GM06990 (cell line): ENCODE data around the gene CCDC136.

Experiments used
- DNase-seq: peaks from one replicate; pipeline ENCODE4 v3.0.0-alpha.2; 2011; ENCODE audit not compliant: insufficient read length; ENCODE audit errors: extremely low read depth
- H3K27me3 ChIP-seq: replicated peaks from 2 replicates; pipeline ENCODE4 v1.6.0; 2011; ENCODE audit warnings: low read length; ENCODE audit not compliant: control insufficient read depth, insufficient read depth
- H3K36me3 ChIP-seq: 2 replicates; pipeline ENCODE4 v1.5.1; 2011; ENCODE audit warnings: low read length; ENCODE audit not compliant: control insufficient read depth, insufficient read depth
- H3K4me3 ChIP-seq: replicated peaks from 2 replicates; pipeline ENCODE4 v1.5.1; 2011; ENCODE audit warnings: low read depth, mild to moderate bottlenecking, control low read depth, low read length
- CTCF ChIP-seq: IDR thresholded peaks from 2 replicates; pipeline ENCODE4 v1.5.1; 2011; ENCODE audit warnings: low read length, control low read depth, mild to moderate bottlenecking, inconsistent platforms; ENCODE audit not compliant: insufficient read depth, poor library complexity, severe bottlenecking

The CCDC136 gene

GRCh38 chr7:128831994-128832879, 40.5 kb downstream of the CCDC136 start:
- no peak for DNase-seq
- peaks cover 3% of the 10 kb centered on the region for H3K27me3 ChIP-seq
- H3K36me3 ChIP-seq: no peaks in the 10 kb centered on the region
- TF ChIP-seq CTCF: no peak
- H3K4me3 ChIP-seq: no peak overlapping the region

GRCh38 chr7:128832880-128833147, 41.0 kb downstream of the CCDC136 start:
- H3K27me3 ChIP-seq: peaks cover 3% of the 10 kb centered on the region
- no peaks in the 10 kb centered on the region for H3K36me3 ChIP-seq
- TF ChIP-seq CTCF: no peak
- no peak overlapping the region for H3K4me3 ChIP-seq
- DNase-seq: no peak

GRCh38 chr7:128833148-128833945, 41.6 kb downstream of the CCDC136 start:
- no peak for TF ChIP-seq CTCF
- no peaks in the 10 kb centered on the region for H3K36me3 ChIP-seq
- no peak for DNase-seq
- H3K27me3 ChIP-seq: peaks cover 3% of the 10 kb centered on the region
- no peak overlapping the region for H3K4me3 ChIP-seq

GRCh38 chr7:128833946-128834325, 42.2 kb downstream of the CCDC136 start:
- Histone ChIP-seq H3K4me3 (no peak overlapping the region), H3K36me3 (no peaks in the 10 kb centered on the region), H3K27me3 (peaks cover 3% of the 10 kb centered on the region)
- no peak for DNase-seq
- TF ChIP-seq CTCF: no peak

GRCh38 chr7:128835231-128835751, 43.5 kb downstream of the CCDC136 start:
- TF ChIP-seq CTCF: no peak
- no peak overlapping the region for H3K4me3 ChIP-seq
- no peaks in the 10 kb centered on the region; the same call in 1 of the 2 replicates for H3K27me3 ChIP-seq
- H3K36me3 ChIP-seq: no peaks in the 10 kb centered on the region
- DNase-seq: no peak
